Measurements from ENCODE around the gene GORASP1.

GORASP1 gene

DNA sequence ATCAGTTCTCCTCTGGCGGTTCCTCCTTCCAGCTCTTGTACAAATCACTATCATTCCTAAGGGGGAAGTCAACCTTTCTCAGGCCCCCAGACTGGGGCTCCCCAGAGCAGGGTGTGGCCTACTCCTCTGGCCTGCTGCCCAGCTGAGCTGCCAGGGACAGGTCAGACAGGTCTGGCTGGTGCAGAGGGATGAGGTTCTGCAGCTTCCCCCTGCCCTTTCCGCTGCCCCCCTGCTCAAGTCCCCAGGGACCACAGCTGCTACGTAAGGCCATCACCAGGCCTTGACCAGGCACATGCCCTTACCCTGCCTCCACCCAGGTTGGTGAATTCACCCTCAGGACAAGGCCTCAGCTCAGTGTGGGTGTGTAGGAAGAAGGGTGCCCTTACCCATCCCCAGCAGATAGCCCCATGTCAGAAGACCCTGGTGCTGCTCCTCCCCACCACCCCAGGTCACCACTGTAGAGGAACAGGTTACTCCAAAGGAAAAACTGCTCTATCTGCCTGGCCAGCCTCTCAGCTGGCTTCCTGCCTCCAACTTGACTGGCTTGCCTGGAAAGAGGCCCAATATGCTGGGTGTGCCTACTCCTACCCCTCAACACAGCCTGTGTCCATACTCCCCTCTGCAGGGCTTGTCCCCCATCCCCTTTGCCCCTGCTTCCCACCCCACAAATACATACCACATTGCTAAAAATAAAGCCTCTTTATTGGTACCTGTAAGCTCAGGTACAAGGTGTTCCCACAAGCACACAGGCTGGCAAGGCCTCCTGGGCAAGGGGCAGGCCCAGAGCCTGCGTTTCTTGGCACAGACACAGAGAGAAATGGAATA, 34.0 kb upstream of the GORASP1 start:
- DNase-seq (ENCODE audit: low spot score) = no peak

DNA sequence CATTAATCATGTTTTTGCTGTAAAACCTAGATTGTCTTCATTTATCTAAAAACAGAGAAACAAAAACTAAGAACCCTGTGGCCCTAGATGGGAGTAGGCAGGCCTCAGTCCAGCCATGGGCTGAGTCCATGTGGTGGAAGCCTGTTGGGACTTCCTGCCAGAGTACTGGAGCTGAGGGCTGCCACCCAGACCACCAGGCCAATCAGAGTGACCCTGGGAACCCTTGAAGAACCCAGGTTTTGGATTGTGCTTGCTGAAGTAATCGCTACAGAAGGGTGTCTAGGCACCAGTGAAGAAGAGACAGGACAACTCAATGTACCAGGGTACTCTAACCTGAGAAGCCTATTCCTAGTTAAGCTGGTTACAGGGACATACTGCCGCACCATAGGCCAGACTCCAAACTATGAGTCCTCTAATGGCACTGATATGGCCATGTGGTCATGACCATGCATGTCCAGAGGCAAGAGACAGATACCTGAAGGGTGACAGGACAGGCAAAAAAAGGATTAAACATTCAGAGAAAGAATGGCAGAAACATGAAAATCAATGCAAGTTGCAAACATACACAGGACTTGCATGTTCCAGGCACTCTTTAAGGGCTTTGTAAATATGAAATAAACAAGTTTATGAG, 33.0 kb upstream of the GORASP1 start:
- no peak for DNase-seq (ENCODE audit: low spot score)

DNA sequence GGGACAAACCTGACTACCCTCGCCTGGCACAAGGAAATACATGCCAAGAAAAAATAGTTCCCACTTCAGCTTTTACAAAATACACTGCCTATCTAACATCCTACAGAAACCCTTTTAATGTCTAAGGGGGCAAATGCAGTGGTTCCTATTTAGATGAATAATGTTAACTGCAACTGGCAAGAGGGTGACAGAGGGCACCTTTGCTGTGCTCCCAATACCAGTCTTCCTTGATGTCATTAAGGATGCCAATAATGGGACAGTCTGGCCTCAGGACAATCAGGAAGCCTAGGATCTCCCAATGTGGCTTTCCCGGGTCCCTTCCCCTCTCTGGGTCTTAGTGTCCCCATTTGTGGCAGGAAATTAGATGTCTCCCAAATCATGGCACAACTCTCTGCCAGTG, 32.0 kb upstream of the GORASP1 start:
- DNase-seq (ENCODE audit: low spot score) = no peak

DNA sequence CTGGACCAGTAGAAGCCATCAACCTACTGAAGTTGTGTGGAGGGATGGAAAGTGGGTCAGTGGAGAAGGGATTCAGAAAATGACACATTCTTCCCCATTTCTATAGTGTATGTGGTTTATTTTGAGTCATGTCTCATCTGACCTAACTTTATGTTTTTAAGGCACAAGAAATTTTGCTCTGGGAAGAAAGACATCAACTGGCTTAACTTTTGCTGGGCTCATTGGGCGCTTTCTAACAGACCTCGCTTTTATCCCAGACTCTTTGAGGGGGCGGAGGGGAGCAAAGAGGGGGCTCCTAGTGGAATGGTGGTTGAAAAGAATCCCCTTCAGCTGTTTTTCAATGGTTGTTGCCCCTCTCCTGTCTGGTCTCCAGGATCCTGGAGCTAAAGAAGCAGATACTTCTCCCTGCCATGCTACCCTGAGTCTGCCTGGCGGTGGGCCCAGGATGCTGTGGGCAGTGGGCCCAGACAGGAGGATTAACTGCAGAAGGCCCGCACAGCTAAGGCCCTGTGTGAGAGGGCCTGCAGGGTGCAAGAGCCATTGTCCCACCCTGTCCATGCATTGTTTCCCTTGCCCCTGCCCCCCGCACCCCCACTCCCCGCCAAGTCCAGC, 31.5 kb upstream of the GORASP1 start:
- no peak for DNase-seq (ENCODE audit: low spot score)

DNA sequence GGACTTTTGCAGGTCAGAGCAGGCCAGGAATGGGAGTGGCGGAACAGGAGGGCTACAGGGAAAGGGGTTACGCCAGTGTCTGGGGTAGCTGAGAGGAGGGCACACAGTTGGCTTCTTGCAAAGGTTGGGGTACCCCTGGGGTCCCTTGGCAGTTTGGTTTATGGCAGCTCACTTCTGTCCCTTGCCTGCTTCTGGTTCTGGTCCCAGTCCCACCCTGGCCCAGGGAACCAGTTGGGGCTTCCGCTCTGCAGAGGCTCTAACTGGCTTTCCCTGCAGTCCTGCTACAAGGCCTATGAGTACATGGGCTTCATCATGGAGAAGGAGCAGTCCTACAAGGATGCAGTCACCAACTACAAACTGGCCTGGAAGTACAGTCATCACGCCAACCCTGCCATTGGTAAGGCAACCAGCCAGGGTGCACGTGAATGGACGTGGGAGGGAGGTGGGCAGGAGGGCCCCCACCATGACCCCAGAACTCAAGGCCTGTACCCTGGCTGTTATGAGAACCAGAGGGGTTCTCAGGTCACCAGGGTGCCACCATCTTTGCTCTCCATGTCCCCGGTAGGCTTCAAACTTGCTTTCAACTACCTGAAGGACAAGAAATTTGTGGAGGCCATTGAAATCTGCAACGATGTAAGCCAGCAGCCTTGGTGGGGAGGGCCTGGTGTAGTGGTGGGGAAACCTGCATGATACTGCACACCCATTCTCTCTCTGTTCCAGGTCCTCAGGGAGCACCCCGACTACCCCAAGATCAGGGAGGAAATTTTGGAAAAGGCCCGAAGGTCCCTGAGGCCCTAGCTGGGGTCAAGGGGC, 30.8 kb upstream of the GORASP1 start:
- DNase-seq (ENCODE audit: low spot score) = no peak

DNA sequence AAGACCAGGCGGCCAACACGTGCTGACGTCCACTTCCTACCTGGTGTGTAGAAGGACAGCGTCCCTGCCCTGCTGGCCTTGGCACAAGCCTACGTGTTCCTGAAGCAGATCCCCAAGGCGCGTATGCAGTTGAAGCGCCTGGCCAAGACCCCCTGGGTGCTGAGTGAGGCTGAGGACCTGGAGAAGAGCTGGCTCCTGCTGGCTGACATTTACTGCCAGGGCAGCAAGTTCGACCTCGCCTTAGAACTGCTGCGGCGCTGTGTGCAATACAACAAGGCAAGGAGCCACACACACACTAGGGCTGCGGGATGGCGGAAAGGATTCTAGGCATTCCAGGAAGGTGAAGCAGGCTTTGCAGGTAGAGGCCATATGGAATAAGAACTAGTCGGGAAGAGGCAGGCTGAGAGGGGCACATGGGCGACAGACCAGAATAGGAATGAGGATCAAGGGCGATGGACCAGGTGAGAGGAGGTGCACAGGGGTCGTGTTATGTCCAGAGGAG, 30.1 kb upstream of the GORASP1 start:
- DNase-seq (ENCODE audit: low spot score) = no peak

DNA sequence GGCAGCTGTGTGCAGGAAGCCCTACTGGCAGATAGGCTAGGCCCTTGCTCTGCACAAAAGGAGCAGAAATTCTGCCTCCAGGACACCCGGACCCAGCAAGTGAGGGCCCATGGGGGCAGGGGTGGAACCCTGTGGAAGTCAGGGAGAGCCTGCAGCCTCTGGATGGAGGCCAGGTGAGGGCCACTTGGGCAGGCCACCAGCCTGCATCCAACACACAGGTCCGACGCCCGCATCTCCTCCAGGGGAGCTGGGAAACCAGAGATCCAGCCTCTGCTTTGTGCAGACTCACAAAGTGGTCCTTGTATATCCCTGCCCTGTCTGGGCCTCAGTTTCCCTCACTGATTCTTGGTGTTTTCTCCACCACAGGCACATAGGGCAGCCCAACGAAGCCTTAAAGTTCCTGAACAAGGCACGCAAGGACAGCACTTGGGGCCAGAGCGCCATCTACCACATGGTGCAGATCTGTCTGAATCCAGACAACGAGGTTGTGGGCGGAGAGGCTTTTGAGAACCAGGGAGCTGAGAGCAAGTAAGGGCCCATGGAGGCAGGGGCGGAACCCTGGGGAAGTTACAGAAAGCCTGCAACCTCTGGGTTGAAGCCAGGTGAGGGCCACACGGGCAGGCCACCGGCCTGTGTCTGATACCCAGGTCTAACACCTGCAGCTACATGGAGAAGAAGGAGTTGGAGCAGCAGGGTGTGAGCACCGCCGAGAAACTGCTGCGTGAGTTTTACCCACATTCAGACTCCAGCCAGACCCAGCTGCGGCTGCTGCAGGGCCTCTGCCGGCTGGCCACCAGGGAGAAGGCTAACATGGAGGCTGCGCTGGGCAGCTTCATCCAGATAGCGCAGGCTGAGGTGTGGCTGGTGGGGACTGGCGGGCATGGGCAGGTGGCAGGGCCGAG, 29.4 kb upstream of the GORASP1 start:
- no peak for DNase-seq (ENCODE audit: low spot score)

DNA sequence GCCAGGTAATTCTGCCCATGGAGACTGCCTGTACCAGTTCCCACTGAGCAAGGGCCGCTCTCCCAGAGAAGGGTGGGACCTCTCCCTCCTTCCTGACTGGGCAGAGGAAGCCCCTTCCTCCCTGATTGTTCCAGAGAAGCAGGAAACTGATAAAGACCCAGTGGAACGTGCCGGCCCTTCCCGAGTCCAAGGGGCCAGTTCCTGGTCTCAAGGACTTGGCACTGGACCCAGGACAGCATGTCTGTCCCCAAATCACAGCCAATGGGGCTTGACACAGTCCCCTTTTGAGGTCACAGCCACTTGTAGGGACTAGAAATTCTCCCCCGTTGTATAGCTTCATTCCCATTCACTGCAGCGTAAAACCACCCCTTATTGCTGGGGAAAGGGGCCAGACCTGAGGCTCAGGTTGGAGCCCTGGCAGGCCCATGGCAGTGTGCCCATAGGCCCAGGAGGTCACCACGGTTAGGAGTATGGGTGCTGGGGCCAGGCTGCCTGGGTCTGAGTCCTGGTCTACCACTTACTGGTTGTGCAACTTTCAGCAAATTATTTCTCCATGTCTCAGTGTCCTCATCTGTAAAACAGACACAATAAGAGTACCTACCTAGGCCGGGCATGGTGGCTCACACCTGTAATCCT, 27.9 kb upstream of the GORASP1 start:
- no peak for DNase-seq (ENCODE audit: low spot score)

DNA sequence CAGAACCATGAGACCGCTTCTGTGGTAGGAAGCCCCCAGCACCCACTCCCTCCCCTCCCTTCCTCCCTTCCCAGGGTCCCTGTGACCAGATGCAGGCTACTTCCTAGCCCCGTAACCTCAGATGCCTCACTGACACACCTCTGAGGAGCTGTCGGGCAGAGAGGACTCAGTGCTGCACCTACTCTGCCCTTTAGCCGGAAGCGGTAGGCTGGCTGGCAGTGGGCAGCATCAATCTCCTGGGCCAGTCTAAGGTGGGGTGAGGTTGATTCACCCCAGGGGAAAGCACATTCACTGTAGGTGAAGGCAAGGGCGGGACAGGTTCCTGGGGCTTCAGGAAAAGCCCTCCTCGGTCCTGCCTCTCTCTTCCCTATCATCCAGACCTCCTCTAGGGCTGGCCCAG, 26.9 kb upstream of the GORASP1 start:
- DNase-seq (ENCODE audit: low spot score) = no peak

DNA sequence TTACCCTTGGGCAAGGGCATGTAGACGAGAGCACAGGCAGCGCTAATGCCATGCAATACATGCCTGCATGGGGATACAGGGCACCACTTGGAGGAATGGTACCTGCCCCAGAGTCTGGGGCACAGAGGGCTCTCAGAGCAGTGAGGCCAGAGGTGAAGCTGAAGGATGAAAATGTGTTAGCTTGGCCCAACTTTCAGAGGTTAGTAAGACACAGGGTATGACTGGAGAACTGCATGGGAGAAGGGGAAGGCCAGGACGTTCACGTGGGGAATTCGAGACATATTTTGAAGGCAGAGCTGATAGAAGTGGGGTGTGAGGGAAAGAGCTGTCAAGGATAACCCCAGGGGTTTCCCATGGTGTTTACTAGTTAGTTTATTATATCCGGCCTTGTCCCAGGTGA, 26.4 kb upstream of the GORASP1 start:
- DNase-seq (ENCODE audit: low spot score) = no peak

DNA sequence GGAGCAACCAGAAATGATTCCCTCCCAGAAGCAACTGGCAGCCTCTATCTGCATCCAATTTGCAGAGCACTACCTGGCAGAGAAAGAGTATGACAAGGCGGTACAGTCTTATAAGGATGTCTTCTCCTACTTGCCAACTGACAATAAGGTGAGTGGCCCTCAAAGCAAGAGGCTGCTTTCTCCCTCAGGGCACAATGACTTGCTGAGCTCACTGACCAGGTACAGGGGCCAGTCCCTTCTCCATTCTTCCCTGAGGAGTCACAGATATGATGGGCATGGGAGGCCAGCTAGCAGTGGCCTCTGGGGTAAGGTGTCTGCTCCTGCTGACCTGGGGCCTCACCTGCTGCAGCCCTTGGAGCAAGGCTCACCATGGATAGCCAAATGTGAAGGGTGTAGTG, 25.7 kb upstream of the GORASP1 start:
- DNase-seq (ENCODE audit: low spot score) = no peak

DNA sequence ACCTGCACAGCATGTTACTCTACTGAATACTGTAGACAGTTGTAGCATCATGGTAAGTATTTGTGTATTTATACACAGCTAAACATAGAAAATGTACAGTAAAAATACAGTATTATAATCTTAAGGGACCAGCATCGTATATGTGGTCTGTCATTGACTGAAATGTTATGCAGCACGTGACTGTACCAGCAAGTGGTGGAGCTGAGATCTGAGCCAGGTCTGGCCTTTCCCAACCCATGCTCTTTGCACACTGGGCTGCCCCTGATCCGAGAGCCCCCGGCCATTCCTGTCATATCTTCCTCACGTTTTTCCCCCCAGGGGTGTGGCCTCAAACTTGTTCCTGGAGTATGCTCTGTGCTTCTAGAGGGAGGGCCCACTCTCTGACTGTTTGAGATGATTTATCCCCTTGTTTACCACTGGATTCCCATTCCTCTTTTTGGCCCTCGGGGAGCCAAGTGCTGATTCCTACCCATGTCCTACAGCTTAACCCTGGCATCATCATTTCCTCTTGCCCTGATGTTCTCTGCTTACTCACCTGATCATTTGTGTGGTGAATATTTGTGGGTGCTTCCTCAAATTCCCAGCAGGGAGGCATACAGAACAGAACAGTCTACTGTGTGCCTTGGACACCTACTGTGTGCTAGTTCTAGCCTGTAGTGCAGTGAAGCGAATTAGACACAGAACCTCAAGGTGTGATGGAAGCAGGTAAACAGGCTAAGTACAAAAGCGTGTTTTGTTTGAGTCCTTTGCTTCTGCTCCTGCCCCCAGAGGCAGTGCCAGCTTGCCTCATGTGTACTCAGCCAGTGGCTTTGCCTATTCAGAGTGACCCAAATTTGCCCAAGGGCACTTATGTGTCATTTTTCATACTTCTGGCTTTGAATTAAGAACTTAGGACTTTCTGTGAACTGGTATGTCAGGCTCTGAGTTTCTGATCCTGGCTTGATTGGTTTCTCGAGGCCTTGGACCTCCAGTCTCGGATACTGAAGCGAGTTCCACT, 25.0 kb upstream of the GORASP1 start:
- no peak for DNase-seq (ENCODE audit: low spot score)

DNA sequence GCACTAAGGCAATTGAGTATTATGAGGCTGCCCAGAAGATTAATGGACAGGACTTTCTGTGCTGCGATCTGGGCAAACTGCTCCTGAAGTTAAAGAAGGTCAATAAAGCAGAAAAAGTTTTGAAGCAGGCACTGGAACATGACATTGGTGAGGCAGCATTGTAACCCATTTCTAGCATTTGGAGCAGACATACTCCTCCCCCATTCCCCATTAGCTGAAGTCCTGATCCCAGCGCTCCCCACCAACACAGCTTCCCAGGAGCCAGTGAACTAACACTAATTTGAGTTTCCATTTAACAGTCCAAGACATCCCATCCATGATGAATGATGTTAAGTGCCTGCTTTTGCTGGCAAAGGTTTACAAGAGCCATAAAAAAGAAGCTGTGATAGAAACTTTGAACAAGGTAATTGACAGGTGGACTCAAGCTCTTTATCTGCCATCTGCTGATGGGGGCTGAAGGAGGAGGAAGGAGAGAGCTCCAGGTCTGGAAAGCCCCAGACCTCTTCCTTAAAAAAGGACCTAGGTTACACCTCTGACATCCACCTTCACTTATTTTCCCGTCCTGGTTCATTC, 23.4 kb upstream of the GORASP1 start:
- no peak for DNase-seq (ENCODE audit: low spot score)

DNA sequence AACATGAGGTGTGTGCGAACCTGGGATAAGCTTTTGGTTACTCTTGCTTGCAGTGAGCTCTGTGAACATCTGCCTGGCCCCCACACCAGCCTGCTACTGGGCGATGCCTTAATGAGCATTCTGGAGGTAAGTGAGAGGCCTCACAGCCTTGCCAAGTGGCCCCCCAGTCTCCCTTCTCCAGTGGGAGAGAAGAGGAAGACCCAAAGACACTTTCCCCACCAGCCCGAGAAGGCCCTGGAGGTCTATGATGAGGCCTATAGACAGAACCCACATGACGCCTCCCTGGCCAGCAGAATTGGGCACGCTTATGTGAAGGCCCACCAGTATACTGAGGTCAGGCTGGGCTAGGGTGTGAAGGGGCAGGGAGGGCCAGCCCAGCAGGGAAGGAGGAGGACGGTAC, 22.6 kb upstream of the GORASP1 start:
- DNase-seq (ENCODE audit: low spot score) = no peak

DNA sequence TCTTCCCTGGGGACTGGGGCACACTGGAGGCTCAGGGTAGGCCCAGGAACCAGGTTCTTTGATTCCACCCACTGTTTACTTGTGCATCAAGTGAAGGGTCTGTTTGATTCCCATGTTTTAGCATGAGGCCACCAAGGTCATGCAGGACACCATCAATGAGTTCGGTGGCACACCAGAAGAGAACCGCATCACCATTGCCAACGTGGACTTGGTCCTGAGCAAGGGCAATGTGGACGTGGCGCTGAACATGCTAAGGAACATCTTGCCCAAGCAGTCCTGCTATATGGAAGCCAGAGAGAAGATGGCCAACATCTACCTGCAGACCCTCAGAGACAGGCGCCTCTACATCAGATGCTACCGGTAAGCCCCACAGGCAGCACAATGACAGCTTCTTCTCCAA, 21.5 kb upstream of the GORASP1 start:
- no peak for DNase-seq (ENCODE audit: low spot score)

DNA sequence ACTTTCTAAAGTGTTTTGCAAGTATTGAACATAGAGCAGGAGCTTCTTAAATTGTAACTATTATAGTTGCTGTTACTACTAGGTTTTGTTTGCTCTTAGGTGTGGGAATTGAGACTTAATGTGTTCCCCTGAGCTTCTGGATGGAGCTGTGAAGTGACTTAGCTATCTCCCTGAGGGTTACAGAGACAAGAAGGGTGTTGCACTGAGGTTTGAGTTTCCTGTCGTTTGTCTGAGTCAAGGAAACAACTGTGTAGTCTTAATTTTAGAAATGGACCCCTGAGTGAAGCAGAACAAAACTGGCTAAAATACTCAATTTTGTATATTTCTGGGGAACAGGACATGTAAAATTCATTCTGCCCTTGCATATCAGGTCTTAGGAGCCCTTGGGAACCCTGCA, 20.5 kb upstream of the GORASP1 start:
- no peak for DNase-seq (ENCODE audit: low spot score)

DNA sequence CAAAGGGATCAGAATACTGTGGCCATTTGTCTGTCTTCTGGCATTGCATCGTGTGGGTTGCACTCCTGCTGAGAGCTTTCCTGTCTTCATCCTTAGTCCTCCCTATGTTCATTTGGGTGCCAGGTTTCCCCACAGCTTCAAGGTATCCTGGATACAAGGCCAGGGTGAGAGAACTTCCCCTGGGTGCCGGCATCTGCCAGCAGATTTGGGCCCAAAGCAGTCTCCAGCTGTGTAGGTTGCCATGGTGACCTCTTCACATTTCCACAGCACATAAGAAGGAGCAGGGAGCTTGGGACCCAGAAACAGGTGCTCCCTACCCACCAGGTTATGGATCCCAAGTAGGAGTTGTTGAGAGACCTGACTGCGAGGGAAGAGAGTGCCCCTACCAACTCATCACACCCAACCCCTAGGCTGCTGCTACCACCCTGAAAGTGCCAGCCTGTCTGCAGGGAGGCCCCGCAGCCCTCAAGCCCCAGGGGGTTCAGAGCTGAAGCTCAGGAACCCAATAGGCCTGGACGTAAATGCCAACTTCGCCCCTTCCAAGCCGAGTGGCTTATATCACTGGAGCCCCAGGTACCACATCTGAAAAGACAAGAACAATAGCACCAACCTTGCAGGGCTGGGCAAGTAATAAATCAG, 20.0 kb upstream of the GORASP1 start:
- DNase-seq (ENCODE audit: low spot score) = no peak

DNA sequence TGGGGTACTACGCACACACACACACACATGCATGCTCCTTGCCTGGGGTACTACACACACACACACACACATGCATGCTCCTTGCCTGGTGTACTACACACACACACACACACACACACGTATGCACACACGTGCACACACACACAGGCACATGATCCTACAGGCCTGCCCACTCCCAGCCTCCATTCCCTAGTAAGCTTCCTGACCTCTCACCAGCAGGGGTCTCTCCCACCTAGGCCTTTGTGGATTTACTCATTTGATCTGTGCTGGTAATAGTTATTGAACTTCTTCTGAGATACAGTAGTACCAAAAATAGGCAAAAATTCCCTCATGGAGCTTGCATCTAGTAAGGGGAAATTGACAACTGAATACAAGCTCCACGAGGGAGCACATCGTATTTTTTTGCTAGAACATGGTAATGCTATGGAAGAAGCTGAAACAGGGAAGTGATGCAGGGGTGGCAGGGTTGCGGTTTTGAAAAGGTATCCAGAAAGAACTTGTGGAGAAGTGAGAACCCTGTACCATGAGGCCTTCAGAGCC, 19.2 kb upstream of the GORASP1 start:
- DNase-seq (ENCODE audit: low spot score) = peak; percentile 45

Data from CD4-positive, alpha-beta T cell treated with Interleukin-15 for 4 hours (primary cell).